HUES6 (cell line): ENCODE data around the gene LIN9.
"Not testable (repeated sequence)": the region's sequence is repeated elsewhere in the genome, so short reads cannot be mapped to it uniquely, and the experiment has no call there.

Source experiments
- H3K27ac ChIP-seq: 2 replicates; pipeline ENCODE4 v1.7.0; 2013; ENCODE audit warnings: low read depth, mild to moderate bottlenecking, low read length, inconsistent platforms
- H3K27me3 ChIP-seq: 2 replicates; pipeline ENCODE4 v1.6.1; 2013; ENCODE audit warnings: low read length; ENCODE audit not compliant: control insufficient read depth, insufficient read depth
- H3K36me3 ChIP-seq: 2 replicates; pipeline ENCODE4 v1.6.1; 2013; ENCODE audit warnings: low read length; ENCODE audit not compliant: control insufficient read depth, insufficient read depth
- H3K4me1 ChIP-seq: 2 replicates; pipeline ENCODE4 v1.6.1; 2013; ENCODE audit warnings: low read length; ENCODE audit not compliant: control insufficient read depth, insufficient read depth
- H3K4me3 ChIP-seq: 2 replicates; pipeline ENCODE4 v1.5.1; 2013; ENCODE audit warnings: low read depth, low read length
- H3K9ac ChIP-seq: one replicate; pipeline ENCODE4 v1.6.1; 2013; ENCODE audit warnings: mild to moderate bottlenecking, low read length
- H3K9me3 ChIP-seq: 2 replicates; pipeline ENCODE4 v1.6.1; 2013; ENCODE audit warnings: low read depth, low read length; ENCODE audit not compliant: control insufficient read depth, insufficient read depth

Gene LIN9

DNA sequence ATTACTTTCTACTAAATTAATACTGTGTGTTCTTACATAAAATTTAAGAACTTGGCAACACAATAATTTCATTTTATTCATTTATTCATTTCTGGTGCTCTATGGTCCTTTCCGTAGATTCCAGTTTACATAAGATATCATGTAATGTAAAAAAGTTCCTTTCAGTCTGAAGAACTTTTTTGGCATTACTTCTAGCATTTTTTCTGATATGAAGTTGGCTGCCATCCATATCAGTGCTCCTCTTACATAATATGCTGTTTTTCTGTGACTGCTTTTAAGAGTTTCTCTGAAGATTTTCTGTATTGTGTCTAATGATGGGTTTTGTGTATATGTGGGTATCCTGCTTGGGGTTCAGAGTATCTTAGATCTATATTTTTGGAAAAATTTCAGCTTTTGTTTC is 34.8 kb downstream of the LIN9 start:
- Histone ChIP-seq H3K36me3 (peaks cover 12% of the 10 kb centered on the region), H3K27me3 (no peaks in the 10 kb centered on the region), H3K27ac (no peak overlapping the region), H3K4me1 (peaks cover 8% of the 10 kb centered on the region; the same call in 1 of the 2 replicates), H3K4me3 (no peak overlapping the region), H3K9ac (no peak overlapping the region), H3K9me3 (no peaks in the 10 kb centered on the region)

GRCh38 chr1:226272233-226272902 is 36.6 kb downstream of the LIN9 start:
- H3K9me3 ChIP-seq, H3K4me3 ChIP-seq, H3K27me3 ChIP-seq, H3K27ac ChIP-seq, H3K4me1 ChIP-seq, H3K36me3 ChIP-seq, H3K9ac ChIP-seq: not testable (repeated sequence)

GRCh38 chr1:226268421-226269124 is 40.4 kb downstream of the LIN9 start:
- Histone ChIP-seq H3K9me3 (no peaks in the 10 kb centered on the region), H3K27ac (no peak overlapping the region), H3K36me3 (peaks cover 21% of the 10 kb centered on the region), H3K27me3 (no peaks in the 10 kb centered on the region), H3K4me1 (peaks cover 8% of the 10 kb centered on the region; the same call in 1 of the 2 replicates), H3K9ac (no peak overlapping the region), H3K4me3 (no peak overlapping the region)

DNA sequence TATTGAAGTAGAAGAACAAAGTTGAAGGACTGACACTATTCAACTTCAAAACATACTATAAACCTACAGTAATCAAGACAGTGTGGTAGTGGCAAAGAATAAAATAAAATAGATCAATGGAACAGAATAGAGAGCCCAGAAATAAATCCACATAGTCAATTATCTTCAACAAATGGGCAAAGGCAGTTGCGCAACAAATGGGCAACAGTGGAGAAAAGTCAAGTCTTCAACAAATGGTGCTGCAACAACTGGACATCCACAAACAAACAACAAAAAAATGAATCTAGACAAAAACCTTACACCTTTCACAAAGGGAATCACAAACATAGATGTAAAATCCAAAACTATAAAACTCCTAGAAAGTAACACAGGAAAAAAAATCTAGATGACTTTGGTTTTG is 47.1 kb downstream of the LIN9 start:
- no peaks in the 10 kb centered on the region for H3K4me1 ChIP-seq
- no peaks in the 10 kb centered on the region for H3K27me3 ChIP-seq
- H3K4me3 ChIP-seq: no peak overlapping the region
- no peak overlapping the region for H3K27ac ChIP-seq
- H3K9me3 ChIP-seq: peaks cover 4% of the 10 kb centered on the region; the same call in 1 of the 2 replicates
- no peak overlapping the region for H3K9ac ChIP-seq
- H3K36me3 ChIP-seq: peaks cover 59% of the 10 kb centered on the region

DNA sequence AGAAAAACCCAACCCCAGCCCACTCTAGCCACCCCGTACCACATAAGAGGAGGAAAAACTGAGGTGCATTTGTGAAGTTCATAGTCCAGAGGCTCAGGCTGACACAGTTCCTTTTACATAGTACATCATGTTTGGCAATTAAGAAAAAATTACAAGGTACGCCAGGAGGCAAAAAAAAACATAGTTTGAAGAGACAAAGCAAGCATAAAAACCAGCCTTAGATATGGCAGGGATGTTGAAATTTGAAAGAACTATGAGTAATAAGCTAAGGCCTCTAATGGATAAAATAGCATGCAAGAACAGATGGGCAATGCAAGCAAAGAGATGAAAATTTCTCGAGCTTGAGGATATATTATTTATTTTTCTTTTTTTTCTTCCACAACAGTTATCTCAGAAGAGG is 53.6 kb downstream of the LIN9 start:
- peaks cover 16% of the 10 kb centered on the region for H3K36me3 ChIP-seq

DNA sequence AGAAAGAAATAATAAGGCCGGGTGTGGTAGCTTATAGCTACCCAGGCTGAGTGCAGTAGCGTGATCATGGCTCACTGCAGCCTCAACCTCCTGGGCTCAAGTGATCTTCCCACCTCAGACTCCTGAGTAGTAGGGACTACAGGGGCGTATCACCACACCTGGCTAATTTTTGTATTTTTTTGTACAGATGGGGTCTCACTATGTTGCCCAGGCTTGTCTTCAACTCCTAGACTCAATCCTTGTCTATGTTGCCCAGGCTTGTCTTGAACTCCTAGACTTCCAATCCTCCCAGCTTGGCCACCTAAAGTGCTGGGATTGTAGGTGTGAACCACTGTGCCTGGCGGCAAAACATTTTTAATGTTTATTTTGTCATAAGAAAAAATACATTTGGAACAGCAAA is 55.0 kb downstream of the LIN9 start:
- Histone ChIP-seq H3K27ac (no peak overlapping the region), H3K27me3 (no peaks in the 10 kb centered on the region), H3K4me1 (no peaks in the 10 kb centered on the region), H3K9me3 (no peaks in the 10 kb centered on the region; the same call in 1 of the 2 replicates), H3K36me3 (peaks cover 18% of the 10 kb centered on the region), H3K9ac (no peak overlapping the region), H3K4me3 (no peak overlapping the region)

More for the DNA sequence above, 53.6 kb downstream of the LIN9 start:
- no peak overlapping the region for H3K27ac ChIP-seq
- no peaks in the 10 kb centered on the region for H3K4me1 ChIP-seq
- H3K9ac ChIP-seq: no peak overlapping the region
- H3K27me3 ChIP-seq: no peaks in the 10 kb centered on the region
- H3K4me3 ChIP-seq: no peak overlapping the region
- peaks cover 4% of the 10 kb centered on the region; the same call in 1 of the 2 replicates for H3K9me3 ChIP-seq

- not testable (repeated sequence) for H3K27ac ChIP-seq, H3K9ac ChIP-seq, H3K4me3 ChIP-seq, H3K4me1 ChIP-seq, H3K27me3 ChIP-seq, H3K9me3 ChIP-seq
- peaks cover 21% of the 10 kb centered on the region for H3K36me3 ChIP-seq
Observed at GRCh38 chr1:226252841-226253240, 56.1 kb downstream of the LIN9 start.

DNA sequence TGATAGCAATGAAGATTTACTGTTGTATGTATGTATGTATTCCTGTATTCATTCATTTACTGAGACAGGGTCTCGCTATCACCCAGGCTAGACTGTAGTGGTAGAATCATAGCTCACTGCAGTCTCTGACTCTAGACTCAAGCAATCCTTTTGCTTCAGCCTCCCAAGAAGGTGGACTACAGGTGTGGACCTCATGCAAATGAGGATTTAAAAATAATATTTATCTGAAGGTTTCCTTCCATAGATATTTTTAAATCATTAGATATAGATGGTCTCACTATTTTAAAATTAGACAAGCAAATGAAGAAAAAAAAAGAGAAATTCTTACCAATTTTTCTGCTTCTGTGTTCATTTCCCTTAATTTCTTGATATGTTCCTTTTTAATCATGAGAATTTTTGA is 58.5 kb downstream of the LIN9 start:
- peaks cover 21% of the 10 kb centered on the region for H3K36me3 ChIP-seq
- H3K4me3 ChIP-seq: no peak overlapping the region
- no peaks in the 10 kb centered on the region for H3K27me3 ChIP-seq
- H3K9me3 ChIP-seq: no peaks in the 10 kb centered on the region
- H3K27ac ChIP-seq: no peak overlapping the region
- no peak overlapping the region for H3K9ac ChIP-seq
- no peaks in the 10 kb centered on the region for H3K4me1 ChIP-seq

DNA sequence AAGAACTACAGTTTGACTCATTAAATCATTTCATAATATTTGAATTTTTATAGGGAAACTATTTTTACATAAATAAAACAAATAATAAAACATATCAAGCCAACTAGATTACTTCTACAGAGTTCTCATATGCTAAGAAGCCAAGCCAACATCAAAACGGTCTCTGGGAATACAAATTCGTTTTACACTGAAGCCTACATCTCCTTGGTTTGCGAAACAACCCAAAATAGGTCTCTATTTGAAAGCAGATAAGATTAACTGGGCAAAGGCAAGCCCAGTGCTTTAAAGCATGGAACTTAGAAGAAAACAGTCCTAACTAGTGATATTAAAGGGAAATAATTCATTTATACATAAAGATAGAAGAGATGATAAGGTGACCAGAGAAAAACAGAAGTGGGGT is 60.2 kb downstream of the LIN9 start:
- H3K36me3 ChIP-seq: peaks cover 27% of the 10 kb centered on the region
- H3K4me3 ChIP-seq: no peak overlapping the region
- H3K27me3 ChIP-seq: no peaks in the 10 kb centered on the region
- H3K9me3 ChIP-seq: no peaks in the 10 kb centered on the region
- H3K9ac ChIP-seq: no peak overlapping the region
- no peaks in the 10 kb centered on the region for H3K4me1 ChIP-seq
- H3K27ac ChIP-seq: no peak overlapping the region

DNA sequence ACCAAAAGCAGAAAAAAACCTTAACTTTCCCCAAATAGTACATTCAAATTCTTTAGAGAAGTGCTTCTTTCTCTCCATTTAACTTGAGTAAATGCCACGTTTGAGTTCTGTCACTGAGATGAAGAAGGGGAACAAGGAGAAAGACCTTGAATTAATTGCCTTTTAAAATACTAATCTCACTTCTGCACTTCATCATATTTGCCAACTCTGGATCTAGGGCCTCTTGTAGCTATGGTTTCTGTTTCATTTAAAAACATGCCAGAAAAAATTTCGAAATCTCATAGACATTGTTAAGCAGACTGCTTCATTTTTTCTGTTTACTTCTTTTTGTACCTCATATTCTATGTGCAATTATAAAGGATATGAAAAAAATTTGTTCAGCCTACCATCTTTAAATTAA is 60.9 kb downstream of the LIN9 start:
- Histone ChIP-seq H3K27me3 (no peaks in the 10 kb centered on the region), H3K4me3 (no peak overlapping the region), H3K9me3 (no peaks in the 10 kb centered on the region), H3K4me1 (no peaks in the 10 kb centered on the region), H3K27ac (no peak overlapping the region), H3K36me3 (peaks cover 27% of the 10 kb centered on the region), H3K9ac (no peak overlapping the region)

DNA sequence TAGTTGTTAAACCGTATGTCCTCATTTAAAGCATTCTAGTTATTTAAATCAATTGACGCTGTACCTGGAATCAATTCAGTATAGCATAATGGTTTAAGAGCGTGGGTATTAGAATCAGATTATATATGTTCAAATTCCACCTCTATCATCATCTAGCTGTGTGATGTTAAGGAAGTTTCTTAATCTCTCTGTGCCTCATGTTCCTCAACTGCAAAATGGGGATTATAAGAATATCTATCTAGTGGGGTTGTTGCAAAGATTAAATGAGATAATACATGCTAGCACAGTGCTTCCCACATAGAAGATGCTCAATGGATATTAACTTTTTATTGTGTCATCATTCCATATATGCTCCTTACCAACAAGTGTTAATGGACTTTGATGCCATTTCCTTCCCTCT is 69.5 kb downstream of the LIN9 start:
- no peaks in the 10 kb centered on the region for H3K27me3 ChIP-seq
- no peak overlapping the region for H3K27ac ChIP-seq
- H3K9ac ChIP-seq: no peak overlapping the region
- no peaks in the 10 kb centered on the region for H3K9me3 ChIP-seq
- no peak overlapping the region for H3K4me3 ChIP-seq
- H3K36me3 ChIP-seq: peaks cover 38% of the 10 kb centered on the region
- H3K4me1 ChIP-seq: no peaks in the 10 kb centered on the region
